ENCODE measurements around the gene SOHLH1. TPM values are rescaled to one million over a fixed set of nuclear protein-coding genes. Genes with fewer than 3 reads are reported as not detected.

The SOHLH1 gene
- total RNA-seq, 4 donors from 2014 or later = not detected

DNA sequence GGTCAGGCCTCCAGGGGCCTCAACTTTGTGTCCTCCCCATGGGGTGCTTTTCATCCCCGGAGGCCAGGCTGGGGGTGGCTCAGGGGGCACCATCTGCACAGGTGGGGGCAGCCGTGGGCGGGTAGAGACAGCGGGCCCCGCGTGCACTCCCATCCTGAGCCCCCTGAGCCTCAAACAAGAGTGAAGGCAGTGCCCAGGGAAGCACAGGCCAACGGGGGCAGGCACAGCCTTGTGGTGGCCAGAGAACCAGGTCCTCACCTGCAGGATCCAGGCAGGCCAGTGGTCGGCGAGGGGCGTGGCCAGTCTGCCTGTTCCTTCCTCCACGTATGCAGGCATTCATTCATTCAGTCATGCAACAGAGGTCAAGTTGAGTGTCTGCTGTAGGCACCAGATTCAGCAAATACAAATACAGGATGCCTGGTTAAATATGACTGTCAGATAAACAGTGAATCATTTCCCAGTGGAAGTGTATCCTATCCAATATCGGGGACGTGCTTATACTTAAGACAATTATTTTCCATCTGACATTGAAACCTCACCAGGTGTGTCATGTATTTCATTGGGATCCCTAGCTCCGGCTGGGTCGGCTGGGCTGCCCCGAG lies 25.0 kb upstream of the SOHLH1 start:
- Histone ChIP-seq H3K36me3 (no peaks in the 10 kb centered on the region), H3K4me1 (no peaks in the 10 kb centered on the region), H3K27ac (no peak overlapping the region), H3K27me3 (peaks cover 0 to 86% (median 0%) of the 10 kb centered on the region in 4 donors), H3K4me3 (no peak overlapping the region), H3K9me3 (no peaks in the 10 kb centered on the region)
- TF ChIP-seq, protein P1, sequence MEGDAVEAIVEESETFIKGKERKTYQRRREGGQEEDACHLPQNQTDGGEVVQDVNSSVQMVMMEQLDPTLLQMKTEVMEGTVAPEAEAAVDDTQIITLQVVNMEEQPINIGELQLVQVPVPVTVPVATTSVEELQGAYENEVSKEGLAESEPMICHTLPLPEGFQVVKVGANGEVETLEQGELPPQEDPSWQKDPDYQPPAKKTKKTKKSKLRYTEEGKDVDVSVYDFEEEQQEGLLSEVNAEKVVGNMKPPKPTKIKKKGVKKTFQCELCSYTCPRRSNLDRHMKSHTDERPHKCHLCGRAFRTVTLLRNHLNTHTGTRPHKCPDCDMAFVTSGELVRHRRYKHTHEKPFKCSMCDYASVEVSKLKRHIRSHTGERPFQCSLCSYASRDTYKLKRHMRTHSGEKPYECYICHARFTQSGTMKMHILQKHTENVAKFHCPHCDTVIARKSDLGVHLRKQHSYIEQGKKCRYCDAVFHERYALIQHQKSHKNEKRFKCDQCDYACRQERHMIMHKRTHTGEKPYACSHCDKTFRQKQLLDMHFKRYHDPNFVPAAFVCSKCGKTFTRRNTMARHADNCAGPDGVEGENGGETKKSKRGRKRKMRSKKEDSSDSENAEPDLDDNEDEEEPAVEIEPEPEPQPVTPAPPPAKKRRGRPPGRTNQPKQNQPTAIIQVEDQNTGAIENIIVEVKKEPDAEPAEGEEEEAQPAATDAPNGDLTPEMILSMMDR (IDR thresholded peaks at IDR 0.05) = no peak
- no peak for TF ChIP-seq POLR2A (IDR thresholded peaks at IDR 0.05)
- intact Hi-C loops (cut with DNase I) = no loop called here
- 36 to 66% methylated on average over 8 to 12 of the region's 16 CpGs for WGBS, 2 donors
- DNase-seq = no peak

DNA sequence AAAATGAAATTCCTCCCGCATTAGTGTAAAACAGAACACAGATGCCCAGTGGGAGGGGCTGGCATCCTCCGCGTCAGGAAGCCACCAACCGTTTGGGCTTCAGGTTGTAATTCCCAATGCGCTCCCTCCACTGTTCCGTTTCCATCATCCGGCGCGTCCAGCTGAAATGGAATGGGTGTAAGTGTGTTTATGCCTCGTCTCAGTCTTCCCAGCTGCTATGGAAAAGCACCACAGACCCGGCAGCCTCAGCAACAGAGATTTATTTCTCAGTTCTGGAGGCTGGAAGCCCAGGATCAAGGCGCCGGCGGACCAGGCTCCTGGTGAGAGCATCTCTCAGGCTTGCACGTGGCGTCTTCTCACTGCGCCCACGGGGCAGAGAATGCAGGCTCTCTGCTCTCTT lies 23.1 kb upstream of the SOHLH1 start:
- WGBS, 2 donors = 40 to 69% methylated on average over 3 to 9 of the region's 18 CpGs
- intact Hi-C loops (cut with DNase I) = no loop called here

DNA sequence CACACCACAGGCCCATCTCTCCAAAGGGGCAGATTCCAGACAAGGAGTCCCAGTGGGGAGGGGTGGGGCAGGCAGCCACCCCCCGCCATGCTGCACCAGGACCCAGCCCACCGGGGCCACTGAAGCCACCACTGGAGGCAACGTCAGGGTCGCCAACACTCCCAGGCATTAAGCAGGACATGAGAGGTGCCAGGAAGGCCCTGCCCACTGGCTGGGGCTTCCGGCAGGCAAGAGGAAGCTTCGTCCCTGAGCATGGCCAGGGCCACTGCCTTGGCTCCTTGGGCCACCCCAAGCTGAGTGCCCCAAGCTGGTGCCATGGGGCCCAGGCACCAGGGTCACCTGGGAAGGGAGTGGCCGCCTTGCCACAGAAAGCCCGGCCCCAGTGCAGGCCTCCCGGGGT lies 20.2 kb upstream of the SOHLH1 start:
- H3K27me3 ChIP-seq = peaks cover 0 to 95% (median 5%) of the 10 kb centered on the region in 4 donors
- no peaks in the 10 kb centered on the region for H3K36me3 ChIP-seq
- no peak overlapping the region for H3K4me3 ChIP-seq
- no CpG with 5 or more reads among the region's 9 CpGs for WGBS, 2 donors
- no peaks in the 10 kb centered on the region for H3K4me1 ChIP-seq
- DNase-seq = no peak
- H3K9me3 ChIP-seq = no peaks in the 10 kb centered on the region
- no peak overlapping the region for H3K27ac ChIP-seq
- TF ChIP-seq, protein P1 (IDR thresholded peaks at IDR 0.05) = no peak
- TF ChIP-seq POLR2A (IDR thresholded peaks at IDR 0.05) = no peak
- intact Hi-C loops (cut with DNase I) = no loop called here

More for the DNA sequence above, 23.1 kb upstream of the SOHLH1 start:
- Histone ChIP-seq H3K27ac (no peak overlapping the region), H3K4me3 (no peak overlapping the region), H3K4me1 (no peaks in the 10 kb centered on the region), H3K27me3 (peaks cover 0 to 91% (median 0%) of the 10 kb centered on the region in 4 donors), H3K36me3 (no peaks in the 10 kb centered on the region), H3K9me3 (no peaks in the 10 kb centered on the region)
- no peak for TF ChIP-seq POLR2A (IDR thresholded peaks at IDR 0.05)
- TF ChIP-seq, protein P1 (IDR thresholded peaks at IDR 0.05) = no peak
- no peak for DNase-seq

DNA sequence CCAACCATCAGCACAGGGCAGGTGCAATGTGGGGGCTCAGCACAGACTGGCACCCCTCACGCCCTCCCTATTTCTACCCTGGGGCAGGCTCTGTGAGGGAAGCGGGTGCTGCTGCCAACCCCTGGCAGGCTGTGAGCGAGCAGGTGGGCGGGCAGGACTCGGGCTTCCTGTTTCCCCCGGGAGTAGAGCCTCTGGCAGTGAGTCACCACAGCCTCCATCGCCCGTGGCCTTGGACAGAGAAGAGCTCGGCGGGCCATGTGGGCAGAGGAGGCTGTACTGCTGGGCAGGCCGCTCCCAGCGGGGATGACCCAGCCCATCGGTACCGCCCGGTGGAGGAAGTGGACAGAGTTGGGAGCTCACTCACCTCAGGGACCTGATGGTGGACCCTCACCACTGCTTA lies 19.3 kb upstream of the SOHLH1 start:
- intact Hi-C loops (cut with DNase I) = no loop called here
- H3K27me3 ChIP-seq = peaks cover 0 to 97% (median 7%) of the 10 kb centered on the region in 4 donors
- TF ChIP-seq POLR2A (IDR thresholded peaks at IDR 0.05) = no peak
- TF ChIP-seq, protein P1 (IDR thresholded peaks at IDR 0.05) = no peak
- no peak overlapping the region for H3K4me3 ChIP-seq
- no peak for DNase-seq
- no peaks in the 10 kb centered on the region for H3K4me1 ChIP-seq
- no peak overlapping the region for H3K27ac ChIP-seq
- 89% methylated on average over 3 of the region's 15 CpGs; no CpG with 5 or more reads in 1 of the 2 donors for WGBS, 2 donors
- H3K36me3 ChIP-seq = no peaks in the 10 kb centered on the region
- no peaks in the 10 kb centered on the region for H3K9me3 ChIP-seq

DNA sequence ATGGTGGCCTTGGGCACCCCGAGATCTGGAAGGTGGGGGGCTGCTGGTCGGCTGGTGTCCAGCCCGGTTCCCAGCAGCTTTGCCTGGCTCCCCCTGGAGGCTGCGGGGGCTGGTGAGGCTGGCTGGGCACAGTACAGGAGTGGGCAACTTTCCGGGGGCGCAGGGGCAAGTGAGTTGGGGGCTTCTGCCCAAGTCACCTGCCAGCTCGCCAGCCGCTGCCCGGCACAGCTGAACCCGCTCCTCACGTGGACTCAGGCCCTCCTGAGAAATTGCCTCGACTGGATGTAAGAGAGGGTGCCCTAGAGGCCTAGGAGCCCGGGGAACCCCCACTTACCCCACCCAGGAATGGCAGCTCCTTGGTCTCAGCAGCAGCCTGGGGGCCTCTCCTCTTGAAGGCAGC lies 18.1 kb upstream of the SOHLH1 start:
- Histone ChIP-seq H3K27ac (no peak overlapping the region), H3K9me3 (no peaks in the 10 kb centered on the region), H3K27me3 (peaks cover 0 to 99% (median 9%) of the 10 kb centered on the region in 4 donors), H3K4me1 (no peaks in the 10 kb centered on the region), H3K36me3 (no peaks in the 10 kb centered on the region), H3K4me3 (no peak overlapping the region)
- DNase-seq = no peak
- TF ChIP-seq, protein P1 (IDR thresholded peaks at IDR 0.05) = no peak
- TF ChIP-seq POLR2A (IDR thresholded peaks at IDR 0.05) = no peak
- 67 to 92% methylated on average over 2 to 11 of the region's 13 CpGs for WGBS, 2 donors
- intact Hi-C loops (cut with DNase I) = no loop called here

All from esophagus squamous epithelium (tissue), 5 donors.